Measurements from ENCODE around the gene EHBP1.

DNA sequence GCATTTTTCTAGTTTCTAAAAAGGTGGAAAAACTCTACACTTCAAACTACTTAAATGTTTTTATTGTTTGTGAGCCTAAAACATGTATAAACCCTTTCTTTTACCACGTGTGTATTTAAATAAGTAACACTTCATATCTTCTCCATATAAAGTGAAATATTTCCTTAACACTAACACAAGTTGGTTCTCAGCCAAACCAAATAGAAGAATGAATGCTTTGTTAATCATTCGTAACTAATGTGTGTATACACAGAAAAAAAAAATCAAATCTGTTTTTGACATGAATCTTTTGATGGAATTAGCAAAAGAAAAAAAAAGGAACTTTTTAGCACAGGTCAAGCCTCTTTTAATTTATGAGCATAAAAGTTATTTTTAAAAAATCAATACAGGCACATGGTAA lies 89.3 kb downstream of the EHBP1 start:
- TF ChIP-seq, protein P1, sequence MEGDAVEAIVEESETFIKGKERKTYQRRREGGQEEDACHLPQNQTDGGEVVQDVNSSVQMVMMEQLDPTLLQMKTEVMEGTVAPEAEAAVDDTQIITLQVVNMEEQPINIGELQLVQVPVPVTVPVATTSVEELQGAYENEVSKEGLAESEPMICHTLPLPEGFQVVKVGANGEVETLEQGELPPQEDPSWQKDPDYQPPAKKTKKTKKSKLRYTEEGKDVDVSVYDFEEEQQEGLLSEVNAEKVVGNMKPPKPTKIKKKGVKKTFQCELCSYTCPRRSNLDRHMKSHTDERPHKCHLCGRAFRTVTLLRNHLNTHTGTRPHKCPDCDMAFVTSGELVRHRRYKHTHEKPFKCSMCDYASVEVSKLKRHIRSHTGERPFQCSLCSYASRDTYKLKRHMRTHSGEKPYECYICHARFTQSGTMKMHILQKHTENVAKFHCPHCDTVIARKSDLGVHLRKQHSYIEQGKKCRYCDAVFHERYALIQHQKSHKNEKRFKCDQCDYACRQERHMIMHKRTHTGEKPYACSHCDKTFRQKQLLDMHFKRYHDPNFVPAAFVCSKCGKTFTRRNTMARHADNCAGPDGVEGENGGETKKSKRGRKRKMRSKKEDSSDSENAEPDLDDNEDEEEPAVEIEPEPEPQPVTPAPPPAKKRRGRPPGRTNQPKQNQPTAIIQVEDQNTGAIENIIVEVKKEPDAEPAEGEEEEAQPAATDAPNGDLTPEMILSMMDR (conservative IDR thresholded peaks at IDR 0.05 in 1 of 2, IDR thresholded peaks at IDR 0.05 in 1 of 2; ENCODE audit: low read depth in 1 of 2, low read length in 2 of 2): no peak
- TF ChIP-seq EZH2 (IDR thresholded peaks at IDR 0.05; ENCODE audit: low read length, missing control alignments): no peak

Data from fibroblast of lung (primary cell).